ENCODE results near the gene CLEC18B.
"Not testable (repeated sequence)": the region's sequence is repeated elsewhere in the genome, so short reads cannot be mapped to it uniquely, and the experiment has no call there.

GRCh38 chr16:74406600-74407361, 14.5 kb downstream of the CLEC18B start:
- TF ChIP-seq CTCF, POLR2A (IDR thresholded peaks at IDR 0.05): not testable (repeated sequence)
